Measurements from ENCODE around the gene RASD1. TPM values are rescaled to one million over a fixed set of nuclear protein-coding genes. Genes with fewer than 3 reads are reported as not detected.

Gene RASD1
- total RNA-seq, 4 donors from 2014 or later: 76.9 to 413 (median 322) TPM

DNA sequence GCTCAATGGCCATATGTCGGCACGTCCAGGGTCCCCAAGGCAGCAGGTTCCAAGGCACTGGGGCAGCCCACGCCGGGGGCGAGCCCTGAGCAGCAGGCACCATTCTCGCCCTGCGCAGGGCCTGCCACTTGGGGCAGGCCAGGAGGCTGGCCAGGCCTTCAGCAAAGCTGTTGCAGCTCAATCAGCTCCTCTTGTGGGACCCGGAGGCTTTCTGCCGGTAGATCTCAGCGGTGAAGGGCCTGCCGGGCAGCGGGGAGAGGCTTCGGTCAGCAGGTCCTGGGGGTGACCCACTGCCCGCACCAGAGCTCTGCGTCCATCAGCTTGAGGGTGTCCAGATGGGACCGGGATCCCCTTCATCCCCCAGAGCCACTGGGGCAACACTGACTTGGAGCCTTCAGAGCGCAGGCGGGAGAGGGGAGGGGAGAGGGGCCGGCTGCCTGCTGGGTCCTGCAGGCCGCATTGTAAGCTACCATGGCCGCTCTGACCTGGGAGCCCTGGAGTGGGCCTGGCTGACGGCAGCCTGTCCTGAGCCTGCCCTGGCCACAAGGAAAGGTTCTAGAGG lies 9.5 kb upstream of the RASD1 start:
- no peak for ATAC-seq (ENCODE audit: low FRiP score)
- no peak for DNase-seq (ENCODE audit: low spot score)
- no peak for TF ChIP-seq CTCF (IDR thresholded peaks at IDR 0.05)

DNA sequence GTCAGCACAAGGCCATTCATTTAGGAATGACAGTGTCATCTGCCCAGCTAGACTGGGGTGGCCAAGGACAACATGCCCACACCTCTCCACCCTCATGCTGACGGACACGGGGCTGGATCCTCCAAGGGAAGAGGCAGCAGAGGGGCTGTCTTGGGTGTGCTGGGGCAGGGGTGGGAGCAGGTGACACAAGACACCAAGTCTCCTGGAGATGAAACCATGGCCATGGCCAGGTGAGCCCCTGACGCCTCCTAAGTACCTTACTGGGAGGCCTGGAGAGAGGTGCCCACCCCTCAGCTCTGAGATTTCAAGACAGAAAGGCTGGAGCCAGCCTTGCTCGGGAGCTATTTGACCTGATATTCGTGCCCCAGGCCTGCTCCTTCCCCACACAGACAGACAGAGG lies 9.0 kb upstream of the RASD1 start:
- no peak for TF ChIP-seq CTCF (IDR thresholded peaks at IDR 0.05)
- DNase-seq (ENCODE audit: low spot score) (no peak), ATAC-seq (ENCODE audit: low FRiP score) (no peak)

DNA sequence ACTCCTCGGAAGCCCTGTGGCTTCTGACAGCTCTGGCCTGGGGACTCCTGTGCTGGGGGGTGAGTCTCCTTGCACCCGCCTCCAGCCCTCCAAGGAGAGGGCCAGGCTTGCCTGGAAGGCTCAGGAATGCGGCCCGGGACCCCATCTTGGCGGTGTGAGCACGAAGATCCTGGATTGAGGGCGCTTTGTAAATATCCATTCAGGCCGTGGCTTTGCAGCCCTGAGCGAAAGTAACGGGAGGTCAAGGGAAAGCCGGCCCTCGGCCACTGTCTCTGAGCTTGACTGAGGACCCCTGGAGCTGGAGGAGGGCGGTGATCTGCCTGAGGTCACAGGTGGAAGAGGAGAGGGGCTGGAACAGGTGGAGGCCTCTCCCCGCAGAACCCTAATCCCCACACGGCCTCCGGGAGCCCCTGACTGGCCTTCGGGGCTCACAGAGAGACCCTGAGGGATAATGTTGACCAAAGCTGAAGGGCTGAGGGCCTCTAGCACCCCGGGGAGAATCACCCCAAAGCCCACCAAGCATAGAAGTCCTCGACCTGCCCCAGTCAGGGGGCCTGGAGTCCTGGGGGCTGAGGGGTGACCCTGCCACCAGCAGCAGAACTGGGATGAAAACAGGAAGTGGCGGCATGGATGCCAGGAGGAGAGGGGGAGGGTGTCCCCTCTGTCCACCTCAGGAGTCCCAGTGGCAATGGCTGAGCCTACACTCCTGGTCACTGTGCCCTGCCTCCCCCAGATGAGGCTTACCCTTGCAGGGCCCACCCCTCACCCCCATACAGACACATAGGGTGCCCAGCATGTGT lies 8.3 kb upstream of the RASD1 start:
- no peak for DNase-seq (ENCODE audit: low spot score)
- no peak for ATAC-seq (ENCODE audit: low FRiP score)
- no peak for TF ChIP-seq CTCF (IDR thresholded peaks at IDR 0.05)

DNA sequence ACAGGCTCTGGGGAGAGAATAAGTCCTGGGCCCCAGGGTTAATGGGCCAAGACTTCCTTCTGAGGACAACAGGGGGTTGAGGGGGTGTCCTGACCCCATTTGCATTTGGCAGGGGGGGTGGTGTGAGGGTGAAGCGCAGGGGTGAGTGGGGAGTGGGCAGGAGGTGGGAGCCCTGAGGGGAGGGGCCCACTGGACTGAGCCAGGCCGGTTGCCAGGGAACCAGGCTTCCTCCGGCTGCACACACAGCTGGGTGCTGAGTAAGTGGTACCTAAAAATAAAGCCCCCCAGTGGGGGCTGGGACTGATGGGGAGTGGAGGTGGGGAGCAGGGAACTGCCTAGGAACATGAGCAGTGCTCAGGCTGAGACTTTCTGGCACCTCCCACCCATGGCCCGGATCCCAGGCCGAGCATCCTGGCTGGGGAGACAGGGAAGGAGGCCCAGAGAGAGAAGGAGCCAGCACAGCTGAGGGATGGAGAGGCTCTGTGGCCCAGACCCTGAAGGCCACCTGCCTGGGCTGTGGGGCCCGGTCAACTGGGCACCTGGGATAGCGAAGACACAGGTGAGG lies 7.5 kb upstream of the RASD1 start:
- ATAC-seq (ENCODE audit: low FRiP score) (no peak), DNase-seq (ENCODE audit: low spot score) (no peak)
- no peak for TF ChIP-seq CTCF (IDR thresholded peaks at IDR 0.05)

- DNase-seq (ENCODE audit: low spot score) (no peak), ATAC-seq (ENCODE audit: low FRiP score) (no peak)
- no peak for TF ChIP-seq CTCF (IDR thresholded peaks at IDR 0.05)
These were observed 6.8 kb upstream of the RASD1 start for GRCh38 chr17:17502741-17503565.

GRCh38 chr17:17500999-17501605 lies 4.9 kb upstream of the RASD1 start:
- DNase-seq (ENCODE audit: low spot score): no peak
- TF ChIP-seq CTCF (IDR thresholded peaks at IDR 0.05): no peak
- no peak for ATAC-seq (ENCODE audit: low FRiP score)

Measured in omental fat pad (tissue), 4 donors.